ENCODE measurements around the gene UBE2I.
"Not testable (repeated sequence)": the region's sequence is repeated elsewhere in the genome, so short reads cannot be mapped to it uniquely, and the experiment has no call there.

Gene UBE2I

DNA sequence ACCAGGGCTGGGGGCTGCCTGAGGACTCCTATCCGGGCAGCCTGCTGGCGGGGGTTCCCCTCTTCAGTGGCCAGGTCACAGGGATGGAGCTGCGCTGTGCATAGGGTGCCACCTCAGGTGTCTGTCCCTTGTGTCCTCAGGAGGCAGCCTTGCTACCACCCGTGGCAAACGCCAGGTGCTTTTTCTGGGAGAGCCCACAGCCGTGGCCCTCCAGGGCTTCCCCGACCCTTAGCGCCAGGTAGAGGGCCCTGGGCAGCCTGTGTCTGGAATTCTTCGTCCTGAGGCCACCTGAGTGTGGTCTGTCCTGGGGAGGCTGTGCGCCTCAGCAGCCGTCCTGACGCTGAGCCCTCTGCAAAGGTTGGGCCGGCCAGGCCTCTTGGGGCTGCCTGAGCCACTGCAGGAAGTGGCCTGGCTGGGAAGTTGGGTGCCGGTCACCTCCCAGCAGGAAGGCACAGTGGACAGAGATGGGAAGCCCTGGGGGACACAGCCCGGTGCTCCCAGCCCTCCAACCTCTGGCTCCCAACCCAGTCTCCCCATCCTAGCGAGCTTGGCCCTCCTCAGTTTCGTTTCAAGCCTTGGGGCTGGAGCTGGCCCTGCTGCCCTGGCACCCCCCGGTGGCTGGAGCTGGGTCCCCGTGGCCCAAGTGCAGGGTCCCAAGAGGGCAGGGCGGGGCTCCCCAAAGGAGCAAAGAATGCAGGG is 16.4 kb downstream of the UBE2I start:
- TF ChIP-seq, protein P1, sequence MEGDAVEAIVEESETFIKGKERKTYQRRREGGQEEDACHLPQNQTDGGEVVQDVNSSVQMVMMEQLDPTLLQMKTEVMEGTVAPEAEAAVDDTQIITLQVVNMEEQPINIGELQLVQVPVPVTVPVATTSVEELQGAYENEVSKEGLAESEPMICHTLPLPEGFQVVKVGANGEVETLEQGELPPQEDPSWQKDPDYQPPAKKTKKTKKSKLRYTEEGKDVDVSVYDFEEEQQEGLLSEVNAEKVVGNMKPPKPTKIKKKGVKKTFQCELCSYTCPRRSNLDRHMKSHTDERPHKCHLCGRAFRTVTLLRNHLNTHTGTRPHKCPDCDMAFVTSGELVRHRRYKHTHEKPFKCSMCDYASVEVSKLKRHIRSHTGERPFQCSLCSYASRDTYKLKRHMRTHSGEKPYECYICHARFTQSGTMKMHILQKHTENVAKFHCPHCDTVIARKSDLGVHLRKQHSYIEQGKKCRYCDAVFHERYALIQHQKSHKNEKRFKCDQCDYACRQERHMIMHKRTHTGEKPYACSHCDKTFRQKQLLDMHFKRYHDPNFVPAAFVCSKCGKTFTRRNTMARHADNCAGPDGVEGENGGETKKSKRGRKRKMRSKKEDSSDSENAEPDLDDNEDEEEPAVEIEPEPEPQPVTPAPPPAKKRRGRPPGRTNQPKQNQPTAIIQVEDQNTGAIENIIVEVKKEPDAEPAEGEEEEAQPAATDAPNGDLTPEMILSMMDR (IDR thresholded peaks at IDR 0.05; ENCODE audit: insufficient read depth, low read depth, low read length, missing control alignments): no peak
- H3K4me3 ChIP-seq (ENCODE audit: low read length): no peak overlapping the region
- DNase-seq (ENCODE audit: low read depth): no peak

DNA sequence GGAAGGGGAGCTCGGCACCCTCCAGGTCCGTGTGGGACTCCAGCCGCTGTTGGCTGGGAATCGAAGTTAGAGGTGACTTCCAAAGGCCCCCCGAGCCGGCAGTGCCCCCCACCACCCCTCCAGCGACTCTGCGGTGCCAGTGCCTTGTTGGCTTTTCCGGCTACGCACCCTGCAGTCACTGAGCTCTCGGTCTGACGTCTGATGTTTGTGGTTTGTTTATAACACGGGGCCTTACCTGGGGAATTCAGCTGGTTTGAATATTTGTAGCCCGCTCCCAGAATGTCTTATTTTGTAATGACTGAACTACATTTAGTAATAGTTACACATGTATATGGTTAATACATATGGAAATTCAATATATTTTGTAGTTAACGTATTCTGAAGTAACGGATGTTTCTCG is 17.0 kb downstream of the UBE2I start:
- TF ChIP-seq, protein P1 (IDR thresholded peaks at IDR 0.05; ENCODE audit: insufficient read depth, low read depth, low read length, missing control alignments): no peak
- H3K4me3 ChIP-seq (ENCODE audit: low read length): no peak overlapping the region
- DNase-seq (ENCODE audit: low read depth): no peak

DNA sequence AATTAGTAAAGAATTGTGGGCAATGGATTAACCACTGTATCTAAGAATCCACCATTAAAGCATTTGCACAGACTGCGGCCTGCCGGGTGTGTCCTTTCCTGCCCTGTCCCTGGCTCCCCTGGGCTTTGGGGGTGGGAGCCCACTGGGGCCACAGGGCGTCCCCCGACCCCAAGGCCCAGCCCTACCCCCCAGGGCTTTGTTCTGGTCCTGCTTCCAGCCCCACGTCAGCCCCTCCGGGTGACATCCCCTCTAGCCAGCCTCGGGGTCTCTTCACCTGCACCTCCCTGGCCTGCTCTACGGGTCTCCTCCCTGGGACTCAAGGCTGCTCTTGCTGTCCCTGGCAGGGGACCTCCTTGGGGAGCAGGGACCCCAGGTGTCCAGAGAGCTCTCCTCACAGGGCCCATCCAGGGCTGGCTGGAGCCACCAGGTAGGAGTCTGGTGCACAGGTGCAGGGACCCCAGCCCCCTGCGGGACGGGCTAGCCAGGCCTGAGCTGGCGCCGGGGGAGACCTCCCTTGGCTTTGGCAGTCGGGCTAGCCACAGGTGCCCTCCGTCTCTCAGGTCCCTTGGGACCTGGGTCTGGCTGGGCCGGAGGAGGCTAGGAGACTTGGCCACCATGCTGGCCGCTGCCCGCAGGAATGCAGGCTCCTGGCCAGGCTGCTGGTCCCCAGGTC is 17.6 kb downstream of the UBE2I start:
- no peak for DNase-seq (ENCODE audit: low read depth)
- TF ChIP-seq, protein P1 (IDR thresholded peaks at IDR 0.05; ENCODE audit: insufficient read depth, low read depth, low read length, missing control alignments): no peak
- no peak overlapping the region for H3K4me3 ChIP-seq (ENCODE audit: low read length)

DNA sequence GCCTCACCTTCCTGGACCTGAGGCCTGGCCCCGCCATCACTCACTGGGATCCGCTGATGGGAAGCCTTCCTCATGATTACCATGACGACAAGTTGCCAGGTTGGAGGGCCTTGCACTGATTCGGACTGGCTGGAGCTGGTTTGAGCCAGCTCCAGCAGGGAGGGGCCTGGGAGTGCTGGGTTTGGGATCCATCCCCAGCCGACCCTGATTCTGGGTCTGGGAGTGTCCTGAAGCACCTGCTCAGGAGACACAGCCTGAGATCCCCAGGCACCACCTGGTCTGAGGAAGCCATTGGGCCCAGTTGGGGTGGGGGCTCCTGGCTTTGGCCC is 18.1 kb downstream of the UBE2I start:
- DNase-seq (ENCODE audit: low read depth): no peak
- TF ChIP-seq, protein P1 (IDR thresholded peaks at IDR 0.05; ENCODE audit: insufficient read depth, low read depth, low read length, missing control alignments): no peak
- H3K4me3 ChIP-seq (ENCODE audit: low read length): no peak overlapping the region

DNA sequence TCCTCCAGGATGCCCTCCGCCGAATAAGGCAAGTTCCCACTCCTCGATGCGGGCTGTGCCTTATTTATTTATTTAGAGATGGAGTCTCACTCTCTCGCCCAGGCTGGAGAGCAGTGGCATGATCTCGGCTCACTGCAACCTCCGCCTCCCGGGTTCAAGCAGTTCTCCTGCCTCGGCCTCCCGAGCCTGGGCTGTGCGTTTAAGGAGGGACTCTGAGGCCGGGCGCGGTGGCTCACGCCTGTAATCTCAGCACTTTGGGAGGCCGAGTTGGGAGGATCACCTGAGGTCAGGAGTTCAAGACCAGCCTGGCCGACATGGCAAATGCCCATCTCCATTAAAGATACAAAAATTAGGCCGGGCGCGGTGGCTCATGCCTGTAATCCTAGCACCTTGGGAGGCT is 18.7 kb downstream of the UBE2I start:
- DNase-seq (ENCODE audit: low read depth): not testable (repeated sequence)

DNA sequence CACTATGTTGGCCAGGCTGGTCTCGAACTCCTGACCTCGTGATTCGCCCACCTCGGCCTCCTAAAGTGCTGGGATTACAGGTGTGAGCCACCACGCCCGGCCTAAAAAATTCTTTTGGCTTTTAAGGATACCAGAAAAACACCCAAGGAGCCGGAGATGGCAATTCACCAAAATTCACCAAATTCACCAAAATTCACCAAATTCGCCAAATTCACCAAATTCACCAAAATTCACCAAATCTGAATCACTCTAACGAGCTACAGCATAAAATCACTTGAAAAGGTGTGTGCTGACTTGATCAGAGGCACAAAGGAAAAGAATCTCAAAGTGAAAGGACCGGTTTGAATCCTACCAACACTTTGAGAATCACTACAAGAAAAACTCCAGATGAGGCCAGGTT is 19.5 kb downstream of the UBE2I start:
- not testable (repeated sequence) for DNase-seq (ENCODE audit: low read depth); H3K4me3 ChIP-seq (ENCODE audit: low read length)

More for the DNA sequence above, 18.7 kb downstream of the UBE2I start:
- H3K4me3 ChIP-seq (ENCODE audit: low read length): not testable (repeated sequence)

DNA sequence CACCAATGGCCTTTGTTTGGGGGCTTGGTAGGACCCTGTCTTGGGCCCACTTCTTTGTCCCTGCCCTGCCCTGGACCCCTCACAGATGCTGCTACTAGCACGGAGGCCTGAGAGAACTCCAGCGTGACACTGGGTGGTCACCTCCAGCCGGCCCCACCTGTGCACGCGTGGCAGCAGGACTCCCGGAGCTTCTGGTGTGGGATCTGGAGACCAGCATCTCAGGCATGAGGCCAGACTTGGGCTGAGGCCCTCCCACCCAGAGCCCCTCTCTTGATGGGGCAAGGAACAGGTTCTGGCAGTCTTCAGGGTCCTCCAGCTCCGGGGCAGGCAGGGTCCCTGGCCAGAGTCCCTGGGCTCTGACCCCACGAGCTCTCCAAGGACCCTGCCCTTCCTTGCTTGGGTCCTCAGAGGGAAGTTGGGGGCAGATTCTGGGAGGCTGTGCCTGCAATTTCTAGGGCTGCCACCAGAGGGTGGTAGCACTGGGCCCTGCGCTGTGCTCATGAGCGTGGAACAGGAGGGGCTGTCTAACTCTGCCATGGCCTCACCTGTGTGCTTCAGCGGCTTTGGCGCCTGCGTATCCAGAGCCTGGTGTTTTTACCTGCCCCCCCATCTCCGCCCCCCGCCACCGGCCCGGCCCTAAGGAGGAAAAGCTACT is 21.0 kb downstream of the UBE2I start:
- TF ChIP-seq, protein P1 (IDR thresholded peaks at IDR 0.05; ENCODE audit: insufficient read depth, low read depth, low read length, missing control alignments): peak; percentile 40
- no peak overlapping the region for H3K4me3 ChIP-seq (ENCODE audit: low read length)
- no peak for DNase-seq (ENCODE audit: low read depth)

Measured in epithelial cell of esophagus (primary cell).